GM23248 (cell line): ENCODE measurements around the gene GAMT.

Source experiments
- EZH2 ChIP-seq: fragments of 200-600 bp; sonication (generic); IDR thresholded peaks from 2 replicates; pipeline ENCODE4 v1.6.1; 2018; ENCODE audit warnings: antibody characterized with exemption, mild to moderate bottlenecking; ENCODE audit not compliant: insufficient read depth, poor library complexity, severe bottlenecking
- EZH2phosphoT487 ChIP-seq: fragments of 200-600 bp; sonication (generic); IDR thresholded peaks from 2 replicates; pipeline ENCODE4 v1.6.1; 2018; ENCODE audit warnings: antibody characterized with exemption, moderate library complexity, mild to moderate bottlenecking, low read depth; ENCODE audit not compliant: insufficient read depth

DNA sequence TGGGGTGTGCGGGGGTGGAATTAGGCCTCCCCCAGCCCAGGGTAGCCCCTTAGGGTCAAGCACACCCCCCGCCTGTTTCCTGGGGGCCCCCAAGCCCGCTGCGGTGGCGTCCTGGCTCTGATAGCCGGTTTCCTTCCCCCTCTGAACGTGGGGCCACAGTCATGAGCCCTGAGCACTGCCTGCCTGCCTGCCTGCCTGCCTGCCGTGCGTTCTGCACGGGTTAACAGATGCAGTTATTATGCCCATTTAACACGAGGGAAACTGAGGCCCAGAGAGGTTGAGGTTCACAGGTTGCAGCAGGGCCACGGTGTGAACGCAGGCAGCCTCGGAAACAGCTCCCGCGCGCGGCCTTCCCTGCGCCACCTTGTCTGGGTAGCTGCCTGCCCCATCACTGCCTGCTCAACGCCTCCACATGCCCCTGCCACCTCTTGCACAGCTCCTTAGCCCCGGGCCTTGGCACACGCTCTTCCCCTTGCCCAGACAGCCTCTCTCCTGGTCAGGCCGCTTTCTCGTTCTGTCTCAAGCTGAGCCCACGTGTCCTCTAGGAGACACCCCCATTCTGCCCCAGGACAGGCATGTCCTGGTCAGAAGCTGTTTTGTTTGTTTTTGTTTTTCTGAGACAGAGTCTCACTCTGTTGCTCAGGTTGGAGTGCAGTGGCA is 1.2 kb upstream of the GAMT start:
- TF ChIP-seq EZH2, result no peak
- TF ChIP-seq EZH2phosphoT487, result no peak
